Dendritic cell treated with granulocyte-macrophage colony-stimulating factor and Interleukin-4, amounts not matched to agents 40 ng/mL and 50 ng/mL, for 4 days (primary cell): ENCODE data around the gene NOLC1.
"Not testable (repeated sequence)": the region's sequence is repeated elsewhere in the genome, so short reads cannot be mapped to it uniquely, and the experiment has no call there.

Source experiments
- H3K27ac Mint-ChIP-seq: one replicate; pipeline ENCODE4 v1.8.0; 2022; ENCODE audit warnings: mild to moderate bottlenecking, mixed read lengths
- H3K27me3 Mint-ChIP-seq: one replicate; pipeline ENCODE4 v1.8.0; 2022; ENCODE audit warnings: mild to moderate bottlenecking, mixed read lengths
- H3K36me3 Mint-ChIP-seq: one replicate; pipeline ENCODE4 v1.8.0; 2022; ENCODE audit warnings: low read depth, mixed read lengths
- H3K4me1 Mint-ChIP-seq: one replicate; pipeline ENCODE4 v1.8.0; 2022; ENCODE audit warnings: low read depth, mixed read lengths
- H3K4me3 Mint-ChIP-seq: one replicate; pipeline ENCODE4 v1.8.0; 2022; ENCODE audit warnings: mild to moderate bottlenecking, moderate library complexity, mixed read lengths
- H3K9me3 Mint-ChIP-seq: one replicate; pipeline ENCODE4 v1.8.0; 2022; ENCODE audit warnings: mixed read lengths
- intact Hi-C: fragments of 100-400 bp; cut with micrococcal nuclease; formaldehyde crosslinking; loops from one replicate; pipeline ENCODE4 v1.15.0; 2022

NOLC1 gene

DNA sequence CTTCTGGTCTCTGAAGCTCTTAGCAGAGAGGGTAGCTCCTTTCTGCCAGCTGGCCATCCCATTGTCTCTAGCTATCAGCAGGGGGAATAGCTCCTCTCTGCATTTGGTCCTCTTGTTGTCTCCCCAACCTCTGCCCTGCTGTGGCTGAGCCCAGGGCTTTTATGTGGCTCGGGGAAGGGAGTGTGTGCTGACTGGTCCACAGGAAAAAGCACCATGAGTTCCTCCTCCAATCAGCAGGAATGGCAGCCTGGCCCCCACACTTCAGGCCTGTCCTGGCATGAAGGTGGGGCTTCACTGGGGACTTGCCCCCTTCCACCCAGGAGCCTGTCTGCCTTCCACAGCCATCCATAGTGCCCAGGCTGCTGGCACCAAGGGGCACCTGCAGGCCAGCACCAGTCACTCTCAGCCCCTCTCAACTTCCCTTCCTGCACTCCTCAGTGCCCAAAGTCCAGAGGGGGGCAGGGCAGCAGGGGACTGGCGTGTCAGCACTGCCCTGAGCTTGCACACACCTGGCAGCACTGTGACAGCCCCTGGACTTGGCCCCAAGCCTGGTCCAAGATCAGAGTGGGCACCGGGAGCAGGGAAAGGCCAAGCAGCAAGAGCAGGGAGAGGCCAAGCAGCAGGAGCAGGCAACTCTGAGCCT, 36.2 kb downstream of the NOLC1 start:
- Mint-ChIP-seq H3K9me3 (peaks cover 28% of the 10 kb centered on the region), H3K36me3 (no peaks in the 10 kb centered on the region), H3K27me3 (no peaks in the 10 kb centered on the region), H3K4me3 (no peak overlapping the region), H3K27ac (peak overlapping the region; percentile 15), H3K4me1 (peaks cover 19% of the 10 kb centered on the region)
- intact Hi-C loops = no loop called here

DNA sequence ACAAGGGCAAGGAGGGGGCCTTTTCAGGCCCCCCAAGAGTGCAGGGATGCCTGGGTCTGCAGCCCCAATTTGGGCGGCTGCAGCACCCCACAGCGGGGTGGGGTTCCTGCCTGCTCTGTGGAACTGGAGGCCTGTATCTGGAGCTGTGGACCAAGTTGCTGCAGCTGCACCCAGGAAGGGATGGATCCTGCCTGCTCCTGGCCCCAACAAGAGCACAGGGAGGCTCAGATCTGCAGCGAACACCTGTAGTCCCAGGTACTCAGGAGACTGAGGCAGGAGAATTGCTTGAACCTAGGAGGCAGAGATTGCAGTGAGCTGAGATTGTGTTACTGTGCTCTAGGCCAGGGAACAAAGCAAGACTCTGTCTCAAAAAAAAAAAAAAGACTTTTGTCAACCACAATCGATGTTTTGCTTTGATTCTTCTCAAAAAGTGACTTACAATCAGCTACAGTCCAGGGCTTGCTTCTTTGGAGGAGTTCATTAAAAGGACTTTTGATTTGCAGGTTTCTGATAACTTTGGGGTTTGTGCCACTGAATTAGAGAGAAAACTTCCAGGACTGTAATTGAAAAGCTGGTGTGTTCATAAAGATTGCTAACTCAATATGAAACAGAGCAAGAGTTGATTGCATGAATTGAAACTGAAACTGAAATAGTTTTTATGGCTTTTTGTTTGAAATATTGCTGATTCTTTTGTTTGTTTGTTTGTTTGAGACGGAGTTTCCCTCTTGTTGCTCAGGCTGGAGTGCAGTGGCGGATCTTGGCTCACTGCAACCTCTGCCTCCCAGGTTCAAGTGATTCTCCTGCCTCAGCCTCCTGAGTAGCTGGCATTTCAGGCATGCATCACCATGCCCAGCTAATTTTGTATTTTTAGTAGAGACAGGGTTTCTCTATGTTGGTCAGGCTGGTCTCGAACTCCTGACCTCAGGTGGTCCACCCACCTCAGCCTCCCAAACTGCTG, 37.0 kb downstream of the NOLC1 start:
- peaks cover 21% of the 10 kb centered on the region for H3K4me1 Mint-ChIP-seq
- peak overlapping the region; percentile 46 for H3K4me3 Mint-ChIP-seq
- H3K27ac Mint-ChIP-seq = peak overlapping the region; percentile 15
- H3K36me3 Mint-ChIP-seq, intact Hi-C loops, H3K27me3 Mint-ChIP-seq: not testable (repeated sequence)
- H3K9me3 Mint-ChIP-seq = peaks cover 27% of the 10 kb centered on the region

DNA sequence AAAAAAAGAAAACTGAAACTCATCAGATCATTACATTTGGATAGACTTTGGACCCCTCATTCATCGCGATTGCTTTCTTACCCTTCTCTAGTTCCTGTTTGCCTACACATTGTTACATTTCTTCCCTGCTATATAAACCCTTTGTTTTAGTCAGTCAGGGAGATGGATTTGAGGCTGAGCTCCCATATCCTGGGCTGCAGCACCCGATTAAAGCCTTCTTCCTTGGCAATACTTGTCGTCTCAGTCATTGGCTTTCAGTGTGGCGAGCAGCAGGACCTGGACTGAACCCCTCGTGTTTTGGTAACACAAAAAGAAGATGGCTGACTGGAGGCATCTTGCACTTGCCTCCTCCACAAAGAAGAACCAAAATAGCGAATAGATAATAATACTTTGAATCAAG, 39.8 kb downstream of the NOLC1 start:
- intact Hi-C loops = no loop called here
- H3K9me3 Mint-ChIP-seq = peaks cover 13% of the 10 kb centered on the region
- H3K4me3 Mint-ChIP-seq = no peak overlapping the region

GRCh38 chr10:102195296-102195870, 43.2 kb downstream of the NOLC1 start:
- Mint-ChIP-seq H3K27ac (no peak overlapping the region), H3K36me3 (no peaks in the 10 kb centered on the region), H3K27me3 (no peaks in the 10 kb centered on the region), H3K4me1 (peaks cover 6% of the 10 kb centered on the region), H3K9me3 (peaks cover 13% of the 10 kb centered on the region), H3K4me3 (no peak overlapping the region)
- intact Hi-C loops = no loop called here

More for the DNA sequence above, 39.8 kb downstream of the NOLC1 start:
- H3K27ac Mint-ChIP-seq = no peak overlapping the region
- H3K4me1 Mint-ChIP-seq = peaks cover 21% of the 10 kb centered on the region
- H3K27me3 Mint-ChIP-seq = no peaks in the 10 kb centered on the region
- H3K36me3 Mint-ChIP-seq = no peaks in the 10 kb centered on the region

- Mint-ChIP-seq H3K9me3 (peaks cover 7% of the 10 kb centered on the region), H3K4me1 (peaks cover 6% of the 10 kb centered on the region), H3K36me3 (no peaks in the 10 kb centered on the region), H3K27me3 (no peaks in the 10 kb centered on the region), H3K4me3 (no peak overlapping the region), H3K27ac (no peak overlapping the region)
- intact Hi-C loops = no loop called here
Observed at GRCh38 chr10:102196893-102197292, 44.7 kb downstream of the NOLC1 start.

DNA sequence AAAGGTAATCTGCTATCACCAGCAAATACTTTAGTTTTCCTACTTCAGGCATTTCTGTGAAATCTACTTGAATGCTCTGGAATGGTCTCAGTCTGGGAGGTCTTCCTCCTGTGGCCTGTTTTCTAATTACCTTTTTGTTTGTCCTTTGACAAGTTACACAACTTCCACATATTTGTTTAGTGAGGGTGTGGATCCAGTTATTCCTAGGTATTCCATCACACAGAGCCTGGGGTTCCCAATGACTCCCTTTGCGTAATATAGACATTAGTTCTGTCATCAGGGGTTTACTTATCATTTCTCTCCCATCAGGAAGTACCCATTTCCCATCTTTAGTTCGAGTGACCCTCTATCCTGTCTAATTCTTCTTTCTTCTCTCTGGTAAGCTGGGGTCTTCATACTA, 45.8 kb downstream of the NOLC1 start:
- no peaks in the 10 kb centered on the region for H3K27me3 Mint-ChIP-seq
- peaks cover 12% of the 10 kb centered on the region for H3K4me1 Mint-ChIP-seq
- H3K27ac Mint-ChIP-seq = no peak overlapping the region
- no peak overlapping the region for H3K4me3 Mint-ChIP-seq
- intact Hi-C loops = no loop called here
- no peaks in the 10 kb centered on the region for H3K36me3 Mint-ChIP-seq
- no peaks in the 10 kb centered on the region for H3K9me3 Mint-ChIP-seq

DNA sequence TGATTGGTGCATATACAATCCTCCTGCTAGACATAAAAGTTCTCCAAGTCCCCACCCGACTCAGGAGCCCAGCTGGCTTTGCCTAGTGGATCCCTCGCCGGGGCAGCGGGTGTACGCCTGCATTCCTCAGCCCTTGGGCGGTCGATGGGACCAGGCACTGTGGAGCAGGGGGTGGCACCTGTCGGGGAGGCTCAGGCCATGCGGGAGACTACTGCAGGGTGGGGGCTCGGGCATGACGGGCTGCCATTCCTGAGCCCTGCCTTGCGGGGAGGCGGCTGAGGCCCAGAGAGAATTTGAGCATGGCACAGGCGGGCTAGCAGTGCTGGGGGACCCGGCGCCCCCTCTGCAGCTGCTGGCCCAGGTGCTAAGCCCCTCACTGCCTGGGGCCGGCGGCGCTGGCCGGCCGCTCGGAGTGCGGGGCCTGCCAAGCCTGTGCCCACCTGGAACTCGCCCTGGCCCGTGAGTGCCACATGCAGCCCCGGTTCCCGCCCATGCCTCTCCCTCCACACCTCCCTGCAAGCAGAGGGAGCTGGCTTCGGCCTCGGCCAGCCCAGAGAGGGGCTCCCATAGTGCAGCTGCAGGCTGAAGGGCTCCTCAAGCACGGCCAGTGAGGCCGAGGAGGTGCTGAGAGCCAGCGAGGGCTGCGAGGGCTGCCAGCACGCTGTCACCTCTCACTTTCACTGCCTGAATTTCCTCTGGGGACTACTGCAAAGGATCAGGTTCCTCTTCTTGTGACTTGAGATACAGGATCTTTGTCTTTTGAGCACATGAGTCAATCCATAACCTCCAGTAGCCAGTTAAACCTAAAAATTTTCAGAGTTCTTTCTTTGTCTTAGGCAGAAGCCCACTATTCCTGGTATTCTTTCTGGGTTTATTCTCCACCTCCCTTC, 48.8 kb downstream of the NOLC1 start:
- Mint-ChIP-seq H3K4me3 (no peak overlapping the region), H3K27me3 (no peaks in the 10 kb centered on the region), H3K4me1 (peaks cover 6% of the 10 kb centered on the region), H3K9me3 (peaks cover 12% of the 10 kb centered on the region), H3K27ac (no peak overlapping the region), H3K36me3 (no peaks in the 10 kb centered on the region)
- intact Hi-C loops = no loop called here

- Mint-ChIP-seq H3K27ac (no peak overlapping the region), H3K9me3 (peaks cover 12% of the 10 kb centered on the region), H3K4me1 (peaks cover 6% of the 10 kb centered on the region), H3K27me3 (no peaks in the 10 kb centered on the region), H3K36me3 (no peaks in the 10 kb centered on the region), H3K4me3 (no peak overlapping the region)
- intact Hi-C loops = no loop called here
Observed at GRCh38 chr10:102202386-102202785, 50.2 kb downstream of the NOLC1 start.

GRCh38 chr10:102208311-102209035, 56.3 kb downstream of the NOLC1 start:
- Mint-ChIP-seq H3K4me1 (peaks cover 3% of the 10 kb centered on the region), H3K9me3 (peaks cover 12% of the 10 kb centered on the region), H3K27me3 (no peaks in the 10 kb centered on the region), H3K4me3 (no peak overlapping the region), H3K27ac (no peak overlapping the region), H3K36me3 (no peaks in the 10 kb centered on the region)
- intact Hi-C loops = no loop called here

DNA sequence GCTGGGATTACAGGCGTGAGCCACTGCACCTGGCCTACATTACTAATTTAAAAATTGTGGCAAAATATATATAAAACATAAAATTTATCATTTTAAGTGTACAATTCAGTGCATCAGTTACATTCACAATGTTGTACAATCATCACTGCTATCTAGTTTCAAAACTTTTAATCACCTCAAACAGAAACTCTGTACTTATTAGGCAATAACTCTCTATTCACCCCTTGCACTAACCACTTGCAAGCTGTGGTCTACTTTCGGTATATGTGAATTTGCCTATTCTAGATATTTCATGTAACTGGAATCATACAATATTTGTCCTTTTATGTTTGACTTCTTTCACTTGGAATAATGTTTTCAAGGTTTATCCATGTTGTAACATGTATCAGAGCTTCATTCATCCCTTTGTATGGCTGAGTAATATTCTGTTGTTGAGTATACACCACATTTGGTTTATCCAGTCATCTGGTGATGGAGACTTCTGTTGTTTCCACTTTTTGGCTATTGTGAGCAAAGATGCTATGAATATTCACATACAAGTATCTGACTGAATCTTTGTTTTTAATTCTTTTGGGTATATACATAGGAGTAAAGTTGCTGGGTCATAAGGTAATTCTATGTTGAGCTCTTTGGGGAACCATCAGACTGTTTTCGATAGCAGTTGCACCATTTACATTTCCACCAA, 59.6 kb downstream of the NOLC1 start:
- intact Hi-C loops = no loop called here
- Mint-ChIP-seq H3K27ac (no peak overlapping the region), H3K4me1 (peaks cover 8% of the 10 kb centered on the region), H3K27me3 (peaks cover 3% of the 10 kb centered on the region), H3K9me3 (no peaks in the 10 kb centered on the region), H3K36me3 (no peaks in the 10 kb centered on the region), H3K4me3 (no peak overlapping the region)
